A549 (cell line): Measurements from ENCODE around the gene ACTRT2.

ENCODE experiments used
- BHLHE40 ChIP-seq: IDR thresholded peaks from 2 replicates; pipeline ENCODE4 v1.6.1; 2012; ENCODE audit warnings: low read depth, low read length, inconsistent platforms
- EHMT2 ChIP-seq: fragments of 200-600 bp; sonication (generic); IDR thresholded peaks from 2 replicates; pipeline ENCODE4 v1.6.1; 2016; ENCODE audit warnings: antibody characterized with exemption, low read depth, mild to moderate bottlenecking, moderate library complexity
- EP300 ChIP-seq, 2 experiments: fragments of >200 bp; sonication (Bioruptor Twin); formaldehyde crosslinking; IDR thresholded peaks; 2 replicates in 1 of 2; 3 replicates in 1 of 2; pipeline ENCODE4 v1.6.1; 2016 to 2017
- ESRRA ChIP-seq: fragments of 150-350 bp; IDR thresholded peaks from 2 replicates; pipeline ENCODE4 v1.6.1; 2014; ENCODE audit warnings: mild to moderate bottlenecking, low read length, borderline replicate concordance
- HDAC2 ChIP-seq: fragments of 200-600 bp; sonication (generic); IDR thresholded peaks from 2 replicates; pipeline ENCODE4 v1.6.1; 2016
- JUN ChIP-seq, 2 experiments: fragments of >200 bp; sonication (Bioruptor Twin); formaldehyde crosslinking; IDR thresholded peaks; 2 replicates in 1 of 2; 3 replicates in 1 of 2; pipeline ENCODE4 v1.6.1; 2016 to 2017
- NR3C1 ChIP-seq: fragments of >200 bp; sonication (Bioruptor Twin); formaldehyde crosslinking; IDR thresholded peaks from 3 replicates; pipeline ENCODE4 v1.6.1; 2017
- REST ChIP-seq: fragments of 200-600 bp; sonication (generic); IDR thresholded peaks from 2 replicates; pipeline ENCODE4 v1.6.1; 2016; ENCODE audit warnings: antibody characterized with exemption, mild to moderate bottlenecking, moderate library complexity
- SMC3 ChIP-seq: fragments of >200 bp; sonication (Bioruptor Twin); formaldehyde crosslinking; IDR thresholded peaks from 3 replicates; pipeline ENCODE4 v1.6.1; 2018; ENCODE audit warnings: inconsistent platforms
- USF2 ChIP-seq: fragments of 450-650 bp; IDR thresholded peaks from 2 replicates; pipeline ENCODE4 v1.6.1; 2014; ENCODE audit warnings: antibody characterized with exemption
- ZC3H11A ChIP-seq: fragments of 450-650 bp; IDR thresholded peaks from 2 replicates; pipeline ENCODE4 v1.6.1; 2014; ENCODE audit warnings: antibody characterized with exemption, mild to moderate bottlenecking
- TF ChIP-seq, protein P1 (sequence below): fragments of >200 bp; sonication (Bioruptor Twin); formaldehyde crosslinking; IDR thresholded peaks from 3 replicates; pipeline ENCODE4 v1.5.1; 2016
- TF ChIP-seq, protein P2 (sequence below): IDR thresholded peaks from 2 replicates; pipeline ENCODE4 v1.6.1; 2012
- TF ChIP-seq, protein P3 (sequence below): IDR thresholded peaks from 2 replicates; pipeline ENCODE4 v1.6.1; 2012

- TF ChIP-seq HDAC2 (no peak), ZC3H11A (no peak), SMC3 (no peak), EP300 (IDR thresholded peaks at IDR 0.05) (no peak), JUN (IDR thresholded peaks at IDR 0.05) (no peak), REST (no peak), EHMT2 (no peak), BHLHE40 (no peak), NR3C1 (no peak), ESRRA (no peak), USF2 (no peak)
- TF ChIP-seq, protein P1, sequence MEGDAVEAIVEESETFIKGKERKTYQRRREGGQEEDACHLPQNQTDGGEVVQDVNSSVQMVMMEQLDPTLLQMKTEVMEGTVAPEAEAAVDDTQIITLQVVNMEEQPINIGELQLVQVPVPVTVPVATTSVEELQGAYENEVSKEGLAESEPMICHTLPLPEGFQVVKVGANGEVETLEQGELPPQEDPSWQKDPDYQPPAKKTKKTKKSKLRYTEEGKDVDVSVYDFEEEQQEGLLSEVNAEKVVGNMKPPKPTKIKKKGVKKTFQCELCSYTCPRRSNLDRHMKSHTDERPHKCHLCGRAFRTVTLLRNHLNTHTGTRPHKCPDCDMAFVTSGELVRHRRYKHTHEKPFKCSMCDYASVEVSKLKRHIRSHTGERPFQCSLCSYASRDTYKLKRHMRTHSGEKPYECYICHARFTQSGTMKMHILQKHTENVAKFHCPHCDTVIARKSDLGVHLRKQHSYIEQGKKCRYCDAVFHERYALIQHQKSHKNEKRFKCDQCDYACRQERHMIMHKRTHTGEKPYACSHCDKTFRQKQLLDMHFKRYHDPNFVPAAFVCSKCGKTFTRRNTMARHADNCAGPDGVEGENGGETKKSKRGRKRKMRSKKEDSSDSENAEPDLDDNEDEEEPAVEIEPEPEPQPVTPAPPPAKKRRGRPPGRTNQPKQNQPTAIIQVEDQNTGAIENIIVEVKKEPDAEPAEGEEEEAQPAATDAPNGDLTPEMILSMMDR, result no peak
- TF ChIP-seq, protein P2, sequence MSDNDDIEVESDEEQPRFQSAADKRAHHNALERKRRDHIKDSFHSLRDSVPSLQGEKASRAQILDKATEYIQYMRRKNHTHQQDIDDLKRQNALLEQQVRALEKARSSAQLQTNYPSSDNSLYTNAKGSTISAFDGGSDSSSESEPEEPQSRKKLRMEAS, result no peak
- TF ChIP-seq, protein P3, sequence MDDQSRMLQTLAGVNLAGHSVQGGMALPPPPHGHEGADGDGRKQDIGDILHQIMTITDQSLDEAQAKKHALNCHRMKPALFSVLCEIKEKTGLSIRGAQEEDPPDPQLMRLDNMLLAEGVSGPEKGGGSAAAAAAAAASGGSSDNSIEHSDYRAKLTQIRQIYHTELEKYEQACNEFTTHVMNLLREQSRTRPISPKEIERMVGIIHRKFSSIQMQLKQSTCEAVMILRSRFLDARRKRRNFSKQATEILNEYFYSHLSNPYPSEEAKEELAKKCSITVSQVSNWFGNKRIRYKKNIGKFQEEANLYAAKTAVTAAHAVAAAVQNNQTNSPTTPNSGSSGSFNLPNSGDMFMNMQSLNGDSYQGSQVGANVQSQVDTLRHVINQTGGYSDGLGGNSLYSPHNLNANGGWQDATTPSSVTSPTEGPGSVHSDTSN, result no peak
Measured at GRCh38 chr1:3013371-3014049, 7.8 kb upstream of the ACTRT2 start.
